ENCODE results near the gene HPCAL1. TPM values are rescaled to one million over a fixed set of nuclear protein-coding genes. Genes with fewer than 3 reads are reported as not detected.

Gene HPCAL1
- total and polyA plus RNA-seq, 10 of the 15 experiments (the other 5 are each of a cell fraction or from before 2014, with no cell fraction given): 0.40 to 12.8 (median 7.9) TPM

DNA sequence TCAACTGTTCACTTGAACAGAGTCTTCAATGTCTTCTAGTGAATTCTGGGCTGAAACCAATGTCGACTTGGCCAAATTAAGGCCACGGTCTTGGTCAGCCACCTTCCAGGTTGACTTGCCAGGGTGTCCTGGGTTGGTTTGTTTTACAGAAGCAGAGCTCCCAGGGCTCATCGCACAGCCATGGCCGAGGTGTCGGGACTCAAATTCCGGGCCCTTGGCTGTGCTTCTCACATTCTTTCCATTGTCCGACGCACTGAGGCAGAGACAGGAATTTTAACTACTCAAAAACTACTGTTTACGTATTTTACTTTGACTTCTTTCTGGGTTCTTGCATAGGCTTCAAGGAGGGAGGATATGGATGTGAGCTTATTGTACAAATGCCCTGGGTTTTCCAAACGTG lies 51.7 kb downstream of the HPCAL1 start (continued):
- no peak for TF ChIP-seq ATF2 (IDR thresholded peaks at IDR 0.05; ENCODE audit: low read length)

DNA sequence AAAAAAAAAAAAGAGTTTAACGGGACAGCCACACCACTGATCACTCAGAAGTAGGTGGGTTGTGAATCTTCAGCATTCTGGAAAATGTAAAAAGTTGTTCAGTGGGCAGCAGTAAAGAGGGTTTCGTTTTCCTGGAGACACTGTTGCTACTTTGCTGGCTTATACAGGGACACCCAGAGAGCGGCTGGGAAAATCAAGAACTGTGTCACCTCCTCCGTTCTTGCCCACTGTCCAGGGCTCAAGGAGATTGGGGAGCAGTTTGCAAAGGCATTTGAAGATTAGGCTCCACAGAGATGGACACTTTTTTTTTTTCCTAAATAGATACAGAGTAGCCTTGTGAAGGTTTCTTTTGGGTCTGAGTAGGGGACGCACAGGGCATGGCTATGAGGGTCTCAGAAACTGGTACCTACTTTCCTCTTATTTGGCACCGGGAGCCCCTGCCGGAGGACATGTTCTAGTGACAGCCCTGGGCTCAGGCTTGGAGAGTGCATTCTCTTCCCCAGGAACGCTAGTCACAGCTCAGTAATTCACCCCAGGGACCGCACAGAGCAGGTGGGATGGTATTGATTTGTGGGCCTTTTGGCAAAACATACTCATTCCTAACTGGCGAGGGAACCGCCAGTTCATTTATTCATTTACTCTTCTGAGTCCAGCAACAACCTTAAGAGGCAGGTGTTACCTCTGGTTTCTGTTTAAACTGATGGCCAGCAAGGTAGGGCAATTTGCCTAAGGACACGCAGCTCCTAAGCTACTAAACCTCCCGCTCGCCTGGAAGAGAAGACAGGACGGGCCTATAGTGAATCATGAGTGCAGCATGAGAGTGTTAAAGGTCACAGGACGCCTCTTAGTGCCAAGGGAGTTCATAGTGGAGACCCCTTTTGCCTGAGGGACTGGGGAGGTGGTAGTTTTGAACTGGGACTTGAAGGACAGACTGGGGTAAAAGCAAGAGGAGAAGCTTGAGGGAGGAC lies 53.1 kb downstream of the HPCAL1 start:
- BruUV-seq (replicated peaks): no TSS peak
- SMC1A ChIA-PET (ENCODE audit: uncharacterized antibody, unreplicated experiment): no interaction called here
- RAD21 ChIA-PET (ENCODE audit: unreplicated experiment): no interaction called here
- CTCF ChIA-PET: interaction anchor here (0.6 kb wide), 1 partner anchor 177 kb away, joined by 3 read pairs; no protein-coding TSS in a partner anchor
- FAIRE-seq (no peak), ATAC-seq (no peak), DNase-seq (ENCODE audit: low read depth, low spot score) (no peak)
- H3K4me2 ChIP-seq (ENCODE audit: control insufficient read depth, insufficient read depth): no peak overlapping the region
- no peaks in the 10 kb centered on the region for H3K79me2 ChIP-seq (ENCODE audit: control insufficient read depth, insufficient read depth, low read length)
- no peaks in the 10 kb centered on the region for H4K20me1 ChIP-seq (ENCODE audit: control insufficient read depth, insufficient read depth)
- H3K4me1 ChIP-seq (ENCODE audit: control insufficient read depth, insufficient read depth, low read length): no peaks in the 10 kb centered on the region
- no peak overlapping the region for H3K9ac ChIP-seq (ENCODE audit: control insufficient read depth, insufficient read depth, low read length)
- H3K9me3 ChIP-seq (replicated peaks; ENCODE audit: control insufficient read depth, insufficient read depth, low read length): no peaks in the 10 kb centered on the region
- 58% methylated on average over 16 of the region's 16 CpGs for WGBS (ENCODE audit: insufficient coverage, insufficient replicate concordance, low lambda C conversion rate, missing lambda C conversion rate)
- H3K27me3 ChIP-seq (replicated peaks in 1 of 2; ENCODE audit: control insufficient read depth in 2 of 2, insufficient read depth in 2 of 2, low read length in 1 of 2): no peaks in the 10 kb centered on the region
- no peaks in the 10 kb centered on the region; a peak in 1 of 4 replicates for H3K36me3 ChIP-seq (ENCODE audit: control insufficient read depth in 2 of 2, insufficient read depth in 2 of 2, low read length in 1 of 2)
- no peak overlapping the region for H3K4me3 ChIP-seq
- no peak overlapping the region for H2AFZ ChIP-seq (ENCODE audit: control insufficient read depth, low read depth, low read length)
- POLR2A ChIA-PET: no interaction called here
- in situ Hi-C loops (cut with MboI): no loop called here
- intact Hi-C loops (cut with micrococcal nuclease; ENCODE audit: unreplicated experiment): no loop called here
- H3K27ac ChIP-seq (ENCODE audit: control insufficient read depth, insufficient read depth): no peak overlapping the region
- TF ChIP-seq HDAC2 (IDR thresholded peaks at IDR 0.05): no peak
- no peak for TF ChIP-seq ZBTB11 (CRISPR knock-in tag; IDR thresholded peaks at IDR 0.05)
- no peak for TF ChIP-seq NRF1 (conservative IDR thresholded peaks at IDR 0.05; ENCODE audit: low read depth, low read length)
- TF ChIP-seq ZNF687 (IDR thresholded peaks at IDR 0.05): no peak
- no peak for TF ChIP-seq GATAD2B (conservative IDR thresholded peaks at IDR 0.05; ENCODE audit: low read depth)
- TF ChIP-seq YY1 (IDR thresholded peaks at IDR 0.05; ENCODE audit: low read depth, low read length): no peak
- TF ChIP-seq HDGF (IDR thresholded peaks at IDR 0.05): no peak
- no peak for TF ChIP-seq POLR2AphosphoS2 (IDR thresholded peaks at IDR 0.05; ENCODE audit: low read depth, low read length)
- TF ChIP-seq ZZZ3 (IDR thresholded peaks at IDR 0.05; ENCODE audit: control insufficient read depth, insufficient read length, low read depth): no peak
- TF ChIP-seq NFYB (IDR thresholded peaks at IDR 0.05; ENCODE audit: insufficient read depth, low read depth, low read length): no peak
